HUES48 (cell line): ENCODE results near the gene MAGED2.
A peak's percentile ranks its signal among the peaks of the same experiment; 100 is the strongest.
"Not testable (repeated sequence)": the region's sequence is repeated elsewhere in the genome, so short reads cannot be mapped to it uniquely, and the experiment has no call there.

Source experiments
- H3K27ac ChIP-seq: one replicate; pipeline ENCODE4 v1.7.0; 2013; ENCODE audit warnings: low read depth, low read length, inconsistent platforms
- H3K27me3 ChIP-seq: 2 replicates; pipeline ENCODE4 v1.6.1; 2013; ENCODE audit warnings: mild to moderate bottlenecking, low read length; ENCODE audit not compliant: control insufficient read depth, insufficient read depth
- H3K36me3 ChIP-seq: 2 replicates; pipeline ENCODE4 v1.6.1; 2013; ENCODE audit warnings: low read length; ENCODE audit not compliant: control insufficient read depth, insufficient read depth
- H3K4me1 ChIP-seq: 2 replicates; pipeline ENCODE4 v1.6.1; 2013; ENCODE audit warnings: mild to moderate bottlenecking, low read length; ENCODE audit not compliant: control insufficient read depth, insufficient read depth
- H3K4me3 ChIP-seq: 2 replicates; pipeline ENCODE4 v1.5.1; 2013; ENCODE audit warnings: mild to moderate bottlenecking, low read depth, low read length
- H3K9ac ChIP-seq: 2 replicates; pipeline ENCODE4 v1.6.1; 2013; ENCODE audit warnings: mild to moderate bottlenecking, low read depth, low read length, moderate library complexity
- H3K9me3 ChIP-seq: 2 replicates; pipeline ENCODE4 v1.6.1; 2013; ENCODE audit warnings: low read length; ENCODE audit not compliant: control insufficient read depth, insufficient read depth

MAGED2 gene

GRCh38 chrX:54820737-54821136, 13.2 kb downstream of the MAGED2 start:
- H3K9me3 ChIP-seq: peaks cover 25% of the 10 kb centered on the region; the same call in 1 of the 2 replicates
- no peaks in the 10 kb centered on the region for H3K4me1 ChIP-seq
- H3K36me3 ChIP-seq: peaks cover 5% of the 10 kb centered on the region
- H3K27me3 ChIP-seq: no peaks in the 10 kb centered on the region
- H3K4me3 ChIP-seq: no peak overlapping the region
- no peak overlapping the region for H3K27ac ChIP-seq
- H3K9ac ChIP-seq: no peak overlapping the region

DNA sequence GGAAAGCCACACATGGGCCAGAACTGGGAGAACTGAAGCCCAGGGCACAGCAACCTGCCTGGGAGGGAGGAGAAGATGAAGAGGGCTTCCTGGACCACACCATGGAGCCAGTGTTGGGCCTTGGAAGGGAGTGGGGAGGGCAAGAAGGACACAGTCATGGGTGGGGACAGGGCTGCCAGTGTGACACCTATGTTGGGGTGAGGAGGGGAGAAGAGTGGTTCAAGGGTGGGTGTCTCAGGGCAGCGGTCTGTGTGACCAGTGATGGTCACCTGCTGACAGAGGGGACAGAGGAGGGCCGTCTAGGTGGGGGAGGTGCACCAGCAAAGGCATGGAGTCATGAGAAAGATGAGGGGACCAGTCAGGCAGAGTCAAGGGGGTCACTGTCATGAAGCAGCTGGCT, 13.8 kb downstream of the MAGED2 start:
- H3K9me3 ChIP-seq: peaks cover 25% of the 10 kb centered on the region; the same call in 1 of the 2 replicates
- no peak overlapping the region for H3K27ac ChIP-seq
- no peaks in the 10 kb centered on the region for H3K36me3 ChIP-seq
- no peak overlapping the region for H3K9ac ChIP-seq
- H3K4me1 ChIP-seq: no peaks in the 10 kb centered on the region
- no peak overlapping the region for H3K4me3 ChIP-seq
- H3K27me3 ChIP-seq: no peaks in the 10 kb centered on the region

- no peaks in the 10 kb centered on the region for H3K27me3 ChIP-seq
- no peak overlapping the region for H3K9ac ChIP-seq
- H3K27ac ChIP-seq: no peak overlapping the region
- no peaks in the 10 kb centered on the region for H3K36me3 ChIP-seq
- no peak overlapping the region for H3K4me3 ChIP-seq
- no peaks in the 10 kb centered on the region for H3K4me1 ChIP-seq
- peaks cover 19% of the 10 kb centered on the region; the same call in 1 of the 2 replicates for H3K9me3 ChIP-seq
These were observed 16.6 kb downstream of the MAGED2 start for GRCh38 chrX:54824195-54824594.

DNA sequence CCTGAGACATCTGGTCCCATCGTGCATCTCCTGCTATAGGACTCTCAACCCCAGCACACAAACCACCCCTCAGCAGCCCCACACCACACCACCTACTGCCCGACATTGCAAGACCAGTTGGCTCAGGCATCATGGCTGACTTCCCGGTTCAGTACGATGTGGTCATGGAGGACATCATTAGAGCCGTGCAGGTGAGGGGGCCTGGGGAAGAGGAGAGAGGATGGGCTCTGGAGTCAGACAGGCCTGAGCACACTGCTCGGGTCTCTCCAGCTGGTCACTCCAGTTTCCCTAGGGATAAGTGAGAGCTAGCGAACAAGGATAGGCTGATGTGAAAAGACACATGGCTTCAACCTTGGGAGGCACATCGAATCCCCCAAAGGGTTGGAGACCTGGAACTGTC, 17.2 kb downstream of the MAGED2 start:
- H3K27ac ChIP-seq: no peak overlapping the region
- no peak overlapping the region for H3K9ac ChIP-seq
- H3K4me1 ChIP-seq: no peaks in the 10 kb centered on the region
- H3K27me3 ChIP-seq: no peaks in the 10 kb centered on the region
- peaks cover 19% of the 10 kb centered on the region; the same call in 1 of the 2 replicates for H3K9me3 ChIP-seq
- H3K36me3 ChIP-seq: no peaks in the 10 kb centered on the region
- no peak overlapping the region for H3K4me3 ChIP-seq

- no peak overlapping the region for H3K27ac ChIP-seq
- H3K4me3 ChIP-seq: no peak overlapping the region
- no peak overlapping the region for H3K9ac ChIP-seq
- H3K27me3 ChIP-seq: no peaks in the 10 kb centered on the region
- H3K36me3 ChIP-seq: no peaks in the 10 kb centered on the region
- H3K9me3 ChIP-seq: peaks cover 21% of the 10 kb centered on the region; the same call in 1 of the 2 replicates
- H3K4me1 ChIP-seq: no peaks in the 10 kb centered on the region
These were observed 18.3 kb downstream of the MAGED2 start for GRCh38 chrX:54825716-54826438.

DNA sequence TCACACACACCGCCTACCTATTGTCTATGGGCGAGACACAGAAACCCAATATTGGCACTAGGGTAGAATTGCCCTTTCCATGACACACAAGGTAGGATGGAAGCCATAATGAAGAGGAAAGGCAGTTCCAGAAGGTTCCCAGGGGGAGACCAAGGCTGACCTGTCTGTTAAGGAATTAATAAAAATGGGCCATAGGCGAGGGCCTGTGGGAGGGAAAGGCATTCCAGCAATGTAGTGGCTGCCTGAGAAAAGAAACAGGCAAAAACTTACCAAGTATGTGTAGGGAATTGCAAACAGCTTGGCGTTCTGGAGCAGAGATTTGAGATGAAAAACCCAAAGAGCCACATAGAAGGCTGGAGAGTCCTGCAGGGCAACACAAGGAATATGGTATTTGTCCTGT, 19.1 kb downstream of the MAGED2 start:
- H3K27me3 ChIP-seq: no peaks in the 10 kb centered on the region
- H3K4me1 ChIP-seq: no peaks in the 10 kb centered on the region
- no peak overlapping the region for H3K27ac ChIP-seq
- H3K4me3 ChIP-seq: no peak overlapping the region
- H3K9me3 ChIP-seq: peaks cover 26% of the 10 kb centered on the region; the same call in 1 of the 2 replicates
- no peak overlapping the region for H3K9ac ChIP-seq
- no peaks in the 10 kb centered on the region for H3K36me3 ChIP-seq

- peaks cover 43% of the 10 kb centered on the region for H3K9me3 ChIP-seq
- H3K4me3 ChIP-seq: no peak overlapping the region
- H3K9ac ChIP-seq: no peak overlapping the region
- no peaks in the 10 kb centered on the region for H3K36me3 ChIP-seq
- no peaks in the 10 kb centered on the region for H3K27me3 ChIP-seq
- H3K4me1 ChIP-seq: peaks cover 4% of the 10 kb centered on the region; the same call in 1 of the 2 replicates
- H3K27ac ChIP-seq: no peak overlapping the region
These were observed 31.0 kb downstream of the MAGED2 start for GRCh38 chrX:54838583-54838982.

DNA sequence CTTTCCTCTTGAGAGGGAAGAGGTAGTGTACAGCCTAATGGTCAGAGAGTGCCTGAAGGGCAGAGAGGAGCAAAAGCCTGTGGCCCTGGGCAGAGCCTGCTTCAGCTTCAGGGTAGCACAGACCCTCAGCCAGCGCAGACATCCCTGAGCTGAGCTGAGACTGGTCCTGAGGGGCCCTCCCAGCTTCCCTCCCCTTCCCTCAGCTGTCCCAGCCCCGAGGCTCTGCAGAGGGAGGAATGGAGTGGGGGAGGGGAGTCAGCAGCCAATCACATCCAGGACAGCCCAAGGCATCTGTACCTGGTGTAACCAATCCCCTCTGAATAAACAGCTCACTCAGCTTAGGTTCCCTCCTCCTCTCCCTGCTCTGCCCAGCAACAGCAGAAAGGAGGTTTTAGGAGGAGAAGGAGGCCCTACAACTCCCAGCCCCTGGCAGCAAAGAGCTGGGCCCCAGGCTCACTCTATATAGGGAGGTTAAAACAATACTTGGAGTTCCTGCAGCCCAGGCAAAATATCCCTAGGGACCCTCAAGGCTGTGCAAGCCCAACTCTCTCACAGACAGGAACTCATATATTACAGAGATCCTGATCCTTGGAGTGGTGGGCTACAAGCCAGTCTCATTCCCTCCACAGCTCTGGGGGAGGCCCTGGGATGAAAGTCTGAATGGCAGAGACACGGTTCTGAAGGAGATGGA, 33.8 kb downstream of the MAGED2 start:
- not testable (repeated sequence) for H3K27me3 ChIP-seq, H3K4me1 ChIP-seq, H3K9ac ChIP-seq, H3K4me3 ChIP-seq, H3K36me3 ChIP-seq
- Histone ChIP-seq H3K9me3 (peaks cover 51% of the 10 kb centered on the region), H3K27ac (peak overlapping the region; percentile 26)

DNA sequence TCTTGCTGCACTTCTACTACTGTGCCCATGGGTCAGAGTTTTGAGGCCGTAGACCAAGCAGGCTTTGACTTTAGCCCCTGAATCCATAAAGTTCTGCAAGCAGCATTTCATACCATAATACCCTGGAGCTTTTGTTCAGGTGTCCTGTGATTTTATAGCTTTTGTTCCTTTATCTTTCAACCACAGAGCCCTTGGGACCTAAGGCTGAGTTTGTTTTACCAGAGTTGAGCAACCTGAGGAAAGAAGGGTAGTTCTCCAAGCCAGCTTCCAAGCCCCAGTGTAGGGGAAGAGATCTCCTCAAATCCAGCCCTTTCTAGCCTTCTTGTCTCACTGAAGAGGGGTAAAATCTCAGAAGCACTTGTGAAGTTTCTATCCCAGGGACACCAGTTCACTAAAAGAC, 35.1 kb downstream of the MAGED2 start:
- Histone ChIP-seq H3K9ac (no peak overlapping the region), H3K27me3 (no peaks in the 10 kb centered on the region), H3K9me3 (peaks cover 51% of the 10 kb centered on the region), H3K4me3 (no peak overlapping the region), H3K27ac (no peak overlapping the region), H3K36me3 (no peaks in the 10 kb centered on the region), H3K4me1 (peaks cover 4% of the 10 kb centered on the region; the same call in 1 of the 2 replicates)

- Histone ChIP-seq H3K27me3 (no peaks in the 10 kb centered on the region), H3K9me3 (peaks cover 51% of the 10 kb centered on the region), H3K4me1 (peaks cover 4% of the 10 kb centered on the region; the same call in 1 of the 2 replicates), H3K4me3 (no peak overlapping the region), H3K27ac (no peak overlapping the region), H3K36me3 (no peaks in the 10 kb centered on the region), H3K9ac (no peak overlapping the region)
These were observed 35.5 kb downstream of the MAGED2 start for GRCh38 chrX:54843050-54843449.

DNA sequence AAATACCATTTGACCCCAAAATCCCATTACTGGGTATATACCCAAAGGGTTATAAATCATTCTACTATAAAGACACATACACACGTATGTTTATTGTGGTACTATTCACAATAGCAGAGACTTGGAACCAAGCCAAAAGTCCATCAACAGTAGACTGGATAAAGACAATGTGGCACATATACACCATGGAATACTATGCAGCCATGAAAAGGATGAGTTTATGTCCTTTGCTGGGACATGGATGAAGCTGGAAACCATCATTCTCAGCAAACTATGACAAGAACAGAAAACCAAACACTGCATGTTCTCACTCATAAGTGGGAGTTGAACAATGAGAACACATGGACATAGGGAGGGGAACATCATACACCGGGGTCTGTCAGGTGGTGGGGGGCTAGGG, 40.2 kb downstream of the MAGED2 start:
- not testable (repeated sequence) for H3K9ac ChIP-seq, H3K27me3 ChIP-seq, H3K27ac ChIP-seq, H3K4me3 ChIP-seq, H3K4me1 ChIP-seq, H3K36me3 ChIP-seq
- peaks cover 19% of the 10 kb centered on the region for H3K9me3 ChIP-seq
